ENCODE data around the gene ARF6.
A peak's percentile ranks its signal among the peaks of the same experiment; 100 is the strongest.
"Not testable (repeated sequence)": the region's sequence is repeated elsewhere in the genome, so short reads cannot be mapped to it uniquely, and the experiment has no call there.

The ARF6 gene

GRCh38 chr14:49909016-49909415, 16.1 kb downstream of the ARF6 start:
- FAIRE-seq, result peak; percentile 68

DNA sequence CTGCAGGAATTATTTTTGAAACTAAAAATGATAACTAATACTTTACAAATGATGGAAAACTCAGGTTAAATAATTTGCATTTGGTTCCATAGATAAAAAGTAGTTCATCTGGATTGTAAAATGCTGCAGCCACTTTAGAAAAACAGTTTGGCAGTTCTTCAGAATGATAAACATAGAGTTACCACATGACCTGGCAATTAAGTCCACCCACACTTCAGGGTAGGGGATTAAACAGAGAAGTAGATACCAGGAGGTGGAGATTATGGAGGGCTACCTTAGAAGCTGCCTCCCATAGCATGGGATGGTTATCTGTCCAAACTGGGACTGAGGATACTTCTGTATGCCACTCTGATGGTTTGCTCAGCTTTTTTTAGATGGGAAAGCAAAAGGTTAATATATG, 22.2 kb downstream of the ARF6 start:
- FAIRE-seq, result no peak

GRCh38 chr14:49918706-49919105, 25.8 kb downstream of the ARF6 start:
- FAIRE-seq, result no peak

GRCh38 chr14:49919825-49920659, 27.2 kb downstream of the ARF6 start:
- no peak for FAIRE-seq

GRCh38 chr14:49920935-49921334, 28.1 kb downstream of the ARF6 start:
- no peak for FAIRE-seq

DNA sequence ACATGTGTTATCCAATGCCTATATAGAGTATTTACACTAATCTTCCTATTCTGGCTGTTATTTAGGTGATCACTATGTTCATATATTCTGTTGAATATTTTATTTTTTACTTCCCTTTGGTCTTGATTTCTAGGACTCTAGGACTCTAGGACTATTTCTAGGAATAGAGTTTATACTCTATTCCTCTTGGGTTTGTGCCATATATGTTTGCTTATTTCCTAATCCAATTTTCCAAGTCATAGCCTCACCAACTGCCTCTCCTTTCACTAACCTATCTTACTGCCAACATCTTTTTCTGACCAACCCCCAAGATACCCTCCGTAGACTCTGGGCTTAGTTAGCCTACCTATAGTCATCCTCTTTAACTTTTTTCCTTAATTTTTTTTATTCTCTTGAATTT, 28.5 kb downstream of the ARF6 start:
- FAIRE-seq, result no peak

GRCh38 chr14:49923442-49923841, 30.6 kb downstream of the ARF6 start:
- no peak for FAIRE-seq

DNA sequence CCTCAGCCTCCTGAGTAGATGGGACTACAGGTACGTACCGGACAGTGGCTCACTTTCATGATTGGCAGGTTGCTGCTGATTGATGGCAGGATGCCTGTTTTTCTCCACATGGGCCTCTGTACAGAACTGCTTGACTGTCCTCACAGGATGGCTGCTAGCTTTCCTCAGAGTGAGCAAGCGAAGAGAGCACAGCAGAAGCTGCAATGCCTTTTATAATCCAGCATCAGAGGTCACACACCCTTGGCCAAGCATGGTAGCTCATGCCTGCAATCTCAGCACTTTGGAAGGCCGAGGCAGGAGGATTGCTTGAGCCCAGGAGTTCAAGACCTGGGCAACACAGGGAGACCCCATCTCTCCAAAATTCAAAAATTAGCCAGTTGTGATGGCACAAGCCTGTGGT, 31.0 kb downstream of the ARF6 start:
- FAIRE-seq, result no peak

DNA sequence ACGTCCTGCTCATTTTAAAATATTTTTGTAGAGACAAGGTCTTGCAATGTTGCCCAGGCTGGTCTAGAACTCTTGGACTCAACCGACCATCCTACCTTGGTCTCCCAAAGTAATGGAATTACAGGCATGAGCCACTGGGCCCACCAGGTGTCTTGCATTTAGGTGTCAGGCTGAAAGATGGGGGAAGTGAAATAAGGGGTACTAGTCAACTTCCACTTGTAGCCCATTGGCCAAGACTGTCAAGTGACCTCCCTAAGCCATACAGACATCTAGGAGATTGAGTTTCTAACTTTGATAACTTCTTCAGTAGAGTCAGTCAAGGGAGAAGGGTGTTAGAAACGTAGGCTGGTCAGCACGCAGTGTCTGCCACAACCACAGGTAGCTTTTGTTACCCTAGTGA, 32.0 kb downstream of the ARF6 start:
- FAIRE-seq, result no peak

- FAIRE-seq, result no peak
Measured at GRCh38 chr14:49926803-49927202, 33.9 kb downstream of the ARF6 start.

DNA sequence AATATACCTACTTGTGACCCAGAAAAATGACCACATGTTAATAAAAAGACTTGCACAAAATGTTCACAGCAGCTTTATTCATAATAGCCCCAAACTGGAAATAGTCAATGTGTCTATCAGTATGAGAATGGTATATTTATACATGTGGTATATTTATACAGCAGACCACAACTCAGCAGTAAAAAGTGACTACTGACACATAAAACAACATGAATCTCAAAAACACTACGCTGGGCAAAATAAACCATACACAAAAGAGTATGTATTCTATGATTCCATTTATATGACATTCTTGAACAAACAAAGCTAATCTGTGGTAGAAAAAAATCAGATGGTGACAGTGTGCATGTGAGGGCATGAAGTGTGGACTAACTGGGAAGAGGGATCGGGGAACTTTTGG, 35.1 kb downstream of the ARF6 start:
- FAIRE-seq, result no peak

DNA sequence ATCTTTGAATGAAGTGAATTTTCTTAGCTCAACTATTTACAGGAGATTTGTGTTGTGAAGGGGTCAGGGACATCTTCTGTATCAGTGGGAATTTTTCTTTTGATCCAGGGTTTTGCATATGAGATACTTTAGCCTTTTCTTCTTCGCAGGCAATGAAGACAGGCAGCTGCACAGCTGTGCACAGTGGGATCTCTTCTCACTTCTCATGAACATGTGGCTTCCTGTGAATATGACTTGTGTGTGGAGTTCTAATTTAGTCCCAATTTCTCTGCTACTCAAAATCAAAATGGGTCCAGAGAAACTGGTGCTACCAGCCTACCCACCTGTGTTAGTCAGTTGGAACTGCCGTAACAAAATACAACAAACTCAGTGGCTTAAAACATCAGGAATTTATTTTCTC, 37.8 kb downstream of the ARF6 start:
- no peak for FAIRE-seq

DNA sequence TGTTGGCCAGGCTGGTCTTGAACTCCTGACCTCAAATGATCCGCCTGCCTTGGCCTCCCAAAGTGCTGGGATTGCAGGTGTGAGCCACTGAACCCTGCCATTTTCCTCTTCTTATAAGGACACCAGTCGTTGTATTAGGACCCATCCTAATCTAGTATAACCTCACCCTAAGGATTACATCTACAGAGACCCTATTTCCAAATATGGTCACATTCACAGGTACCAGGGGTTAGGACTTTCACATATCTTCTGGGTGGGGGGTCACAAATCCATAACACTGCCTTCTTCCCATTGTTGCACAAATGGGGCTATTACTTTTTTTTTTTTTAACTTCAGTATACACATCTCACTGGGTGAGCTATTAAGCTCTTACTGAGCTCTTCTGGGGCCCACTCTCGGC, 38.6 kb downstream of the ARF6 start:
- no peak for FAIRE-seq

GRCh38 chr14:49933128-49933527, 40.2 kb downstream of the ARF6 start:
- FAIRE-seq, result no peak

GRCh38 chr14:49933704-49934103, 40.8 kb downstream of the ARF6 start:
- FAIRE-seq, result no peak

GRCh38 chr14:49934646-49935045, 41.8 kb downstream of the ARF6 start:
- FAIRE-seq, result no peak

- no peak for FAIRE-seq
Measured at GRCh38 chr14:49935526-49935925, 42.6 kb downstream of the ARF6 start.

GRCh38 chr14:49936246-49936645, 43.4 kb downstream of the ARF6 start:
- FAIRE-seq, result not testable (repeated sequence)

DNA sequence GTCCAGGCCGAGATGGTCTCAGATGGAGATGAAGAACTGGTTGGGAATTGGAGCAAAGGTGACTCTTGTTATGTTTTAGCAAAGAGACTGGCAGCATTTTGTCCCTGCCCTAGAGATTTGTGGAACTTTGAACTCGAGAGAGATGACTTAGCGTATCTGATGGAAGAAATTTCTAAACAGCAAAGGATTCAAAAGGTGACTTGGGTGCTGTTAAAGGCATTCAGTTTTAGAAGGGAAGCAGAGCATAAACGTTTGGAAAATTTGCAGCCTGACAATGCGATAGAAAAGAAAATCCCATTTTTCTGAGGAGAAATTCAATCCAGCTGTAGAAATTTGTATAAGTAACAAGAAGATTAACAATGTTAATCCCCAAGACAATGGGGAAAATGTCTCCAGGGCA, 44.0 kb downstream of the ARF6 start:
- FAIRE-seq, result not testable (repeated sequence)

- FAIRE-seq, result not testable (repeated sequence)
Measured at GRCh38 chr14:49939215-49939614, 46.3 kb downstream of the ARF6 start.

- FAIRE-seq, result no peak
Measured at GRCh38 chr14:49939884-49940510, 47.1 kb downstream of the ARF6 start.

DNA sequence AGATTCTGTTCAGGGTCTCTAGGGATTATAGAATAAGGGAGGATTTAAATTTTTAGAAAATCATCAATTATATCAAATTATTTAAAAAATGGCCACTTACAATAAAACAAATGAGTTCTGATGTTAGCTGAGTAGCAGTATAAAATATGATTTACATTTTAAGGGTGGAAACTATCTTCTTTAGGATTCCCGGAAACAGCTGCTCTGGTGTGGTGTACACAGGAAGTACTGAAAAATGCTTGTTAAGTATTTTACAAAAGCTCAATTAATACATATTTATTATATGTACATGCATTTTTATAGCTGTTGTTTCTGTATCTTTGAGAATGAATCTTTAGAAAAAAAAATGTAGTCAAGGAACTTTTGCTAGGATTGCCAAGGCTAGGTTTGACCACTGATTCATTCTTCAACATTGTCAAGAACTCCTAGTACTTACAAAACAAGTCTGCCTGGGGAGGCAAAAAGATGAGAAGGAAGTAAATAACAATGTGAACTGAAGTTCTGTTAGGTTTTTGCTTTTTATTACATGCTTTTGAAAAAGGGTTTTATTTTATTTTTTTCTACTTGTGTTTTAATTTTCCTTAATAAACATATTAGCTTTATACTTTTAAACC, 48.0 kb downstream of the ARF6 start:
- no peak for FAIRE-seq

DNA sequence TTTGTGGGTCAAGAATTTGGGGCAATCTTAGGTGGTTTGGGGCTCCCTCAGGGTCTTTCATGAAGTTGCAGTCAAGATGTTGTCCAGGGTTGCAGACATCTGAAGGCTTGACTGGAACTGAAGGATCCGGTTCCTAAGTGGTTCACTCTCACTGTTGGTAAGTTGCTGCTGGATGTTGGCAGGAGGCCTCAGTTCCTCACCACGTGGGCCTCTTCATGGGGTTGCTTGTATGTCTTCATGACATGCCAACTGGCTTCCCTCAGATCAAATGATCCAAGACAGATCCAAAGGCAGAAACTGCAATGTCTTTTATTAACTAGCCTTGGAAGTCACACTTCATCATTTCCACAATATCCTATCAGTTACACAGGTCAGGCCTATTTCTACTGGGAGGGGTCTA, 49.2 kb downstream of the ARF6 start:
- no peak for FAIRE-seq

DNA sequence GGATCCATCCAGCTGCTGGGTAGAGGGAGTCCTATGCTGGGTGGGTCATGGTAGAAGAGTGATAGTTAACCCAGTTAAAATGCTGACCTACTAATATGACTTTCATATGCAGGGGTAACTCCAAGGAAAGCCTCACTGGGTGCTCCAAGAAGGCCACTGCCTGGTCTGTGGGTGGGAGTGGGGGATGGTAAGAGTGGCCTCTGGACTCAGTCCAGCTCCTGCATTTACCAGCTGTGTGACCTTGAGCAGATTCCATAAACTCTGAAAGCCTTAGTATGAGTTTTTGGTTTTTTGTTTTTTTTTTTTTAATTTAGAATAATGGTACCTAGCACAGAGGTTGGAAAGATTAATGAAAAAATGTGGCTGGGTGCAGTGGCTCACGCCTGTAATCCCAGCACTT, 51.6 kb downstream of the ARF6 start:
- FAIRE-seq, result no peak

Data from TTC549 (cell line).